Measurements from ENCODE around the gene SPDYA. TPM values are rescaled to one million over a fixed set of nuclear protein-coding genes. Genes with fewer than 3 reads are reported as not detected.
A peak's percentile ranks its signal among the peaks of the same experiment; 100 is the strongest.

The SPDYA gene
- total RNA-seq, 2 experiments from 2014 or later, result 12.7 to 12.8 TPM

GRCh38 chr2:28895189-28895893, 84.7 kb downstream of the SPDYA start:
- H3K4me1 Mint-ChIP-seq (ENCODE audit: low read depth), result peaks cover 53% of the 10 kb centered on the region
- H3K4me3 ChIP-seq (ENCODE audit: low read length), result peak overlapping the region; percentile 89
- no peak for ATAC-seq (ENCODE audit: poor library complexity)

GRCh38 chr2:28896906-28897305, 86.3 kb downstream of the SPDYA start:
- Mint-ChIP-seq H3K4me3 (peak overlapping the region; percentile 96), H3K36me3 (ENCODE audit: low read depth) (peaks cover 17% of the 10 kb centered on the region), H3K9me3 (no peaks in the 10 kb centered on the region), H3K4me1 (ENCODE audit: low read depth) (peaks cover 66% of the 10 kb centered on the region), H3K27ac (peak overlapping the region; percentile 0), H3K27me3 (no peaks in the 10 kb centered on the region)
- TF ChIP-seq, protein P1, sequence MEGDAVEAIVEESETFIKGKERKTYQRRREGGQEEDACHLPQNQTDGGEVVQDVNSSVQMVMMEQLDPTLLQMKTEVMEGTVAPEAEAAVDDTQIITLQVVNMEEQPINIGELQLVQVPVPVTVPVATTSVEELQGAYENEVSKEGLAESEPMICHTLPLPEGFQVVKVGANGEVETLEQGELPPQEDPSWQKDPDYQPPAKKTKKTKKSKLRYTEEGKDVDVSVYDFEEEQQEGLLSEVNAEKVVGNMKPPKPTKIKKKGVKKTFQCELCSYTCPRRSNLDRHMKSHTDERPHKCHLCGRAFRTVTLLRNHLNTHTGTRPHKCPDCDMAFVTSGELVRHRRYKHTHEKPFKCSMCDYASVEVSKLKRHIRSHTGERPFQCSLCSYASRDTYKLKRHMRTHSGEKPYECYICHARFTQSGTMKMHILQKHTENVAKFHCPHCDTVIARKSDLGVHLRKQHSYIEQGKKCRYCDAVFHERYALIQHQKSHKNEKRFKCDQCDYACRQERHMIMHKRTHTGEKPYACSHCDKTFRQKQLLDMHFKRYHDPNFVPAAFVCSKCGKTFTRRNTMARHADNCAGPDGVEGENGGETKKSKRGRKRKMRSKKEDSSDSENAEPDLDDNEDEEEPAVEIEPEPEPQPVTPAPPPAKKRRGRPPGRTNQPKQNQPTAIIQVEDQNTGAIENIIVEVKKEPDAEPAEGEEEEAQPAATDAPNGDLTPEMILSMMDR (IDR thresholded peaks at IDR 0.05), result no peak
- no peak for DNase-seq
- no peak overlapping the region for H3K27ac ChIP-seq (ENCODE audit: low read depth in 1 of 2, low read length in 2 of 2)
- no peaks in the 10 kb centered on the region for H3K27me3 ChIP-seq (ENCODE audit: control insufficient read depth in 1 of 2, insufficient read depth in 2 of 2, low read length in 2 of 2)
- H3K4me1 ChIP-seq (ENCODE audit: insufficient read depth, low read length), result peaks cover 24% of the 10 kb centered on the region
- no peak overlapping the region for H3K4me3 ChIP-seq (ENCODE audit: low read length)
- ChIA-PET POLR2A (interaction anchor here (0.7 to 4.0 kb wide), 4 partner anchors 26 to 1246 kb away, joined by 3 to 128 read pairs (median 13); partner anchors contain the start of gene TRMT61B), CTCF (interaction anchor here (0.6 to 2.4 kb wide), 4 partner anchors 8 to 330 kb away, joined by 3 to 14 read pairs (median 4); no protein-coding TSS in a partner anchor)
- no peaks in the 10 kb centered on the region for H3K9me3 ChIP-seq (ENCODE audit: control insufficient read depth in 1 of 2, insufficient read depth in 1 of 2, low read length in 2 of 2)
- intact Hi-C loops (cut with DNase I, micrococcal nuclease), result loop anchor here (1.0 to 10.0 kb wide), 5 partner anchors 75 to 332 kb away; partner anchors contain the start of gene CLIP4 (in 1 of the 2)
- no peak for ATAC-seq (ENCODE audit: poor library complexity)
- peaks cover 5% of the 10 kb centered on the region for H3K36me3 ChIP-seq (ENCODE audit: insufficient read depth, low read length)

More at GRCh38 chr2:28895189-28895893, 84.7 kb downstream of the SPDYA start:
- TF ChIP-seq, protein P1 (IDR thresholded peaks at IDR 0.05), result no peak
- Histone ChIP-seq H3K27me3 (ENCODE audit: control insufficient read depth in 1 of 2, insufficient read depth in 2 of 2, low read length in 2 of 2) (no peaks in the 10 kb centered on the region), H3K9me3 (ENCODE audit: control insufficient read depth in 1 of 2, insufficient read depth in 1 of 2, low read length in 2 of 2) (no peaks in the 10 kb centered on the region), H3K36me3 (ENCODE audit: insufficient read depth, low read length) (no peaks in the 10 kb centered on the region), H3K4me1 (ENCODE audit: insufficient read depth, low read length) (peaks cover 24% of the 10 kb centered on the region), H3K27ac (ENCODE audit: low read depth in 1 of 2, low read length in 2 of 2) (peak overlapping the region in 1 of 2 donors; percentile 55)
- peak overlapping the region; percentile 96 for H3K4me3 Mint-ChIP-seq
- POLR2A ChIA-PET, result interaction anchor here (0.7 to 4.0 kb wide), 15 partner anchors 15 to 1251 kb away, joined by 3 to 128 read pairs (median 5); partner anchors contain the start of genes PPP1CB, SLC4A1AP, SUPT7L and TRMT61B
- peaks cover 10% of the 10 kb centered on the region for H3K36me3 Mint-ChIP-seq (ENCODE audit: low read depth)
- intact Hi-C loops (cut with DNase I, micrococcal nuclease), result loop anchor here (2.0 to 10.0 kb wide), 5 partner anchors 73 to 331 kb away; partner anchors contain the start of gene CLIP4 (in 1 of the 2)
- H3K27ac Mint-ChIP-seq, result peak overlapping the region; percentile 91
- H3K9me3 Mint-ChIP-seq, result no peaks in the 10 kb centered on the region
- no peaks in the 10 kb centered on the region for H3K27me3 Mint-ChIP-seq
- CTCF ChIA-PET, result interaction anchor here (1.6 to 2.4 kb wide), 2 partner anchors 9 to 329 kb away, joined by 4 to 14 read pairs; no protein-coding TSS in a partner anchor
- DNase-seq, result peak in 12 of 14 experiments; percentile 5 to 45 (median 14)

GRCh38 chr2:28898048-28898447, 87.4 kb downstream of the SPDYA start:
- DNase-seq (no peak), ATAC-seq (ENCODE audit: poor library complexity) (no peak)
- Histone ChIP-seq H3K27me3 (ENCODE audit: control insufficient read depth in 1 of 2, insufficient read depth in 2 of 2, low read length in 2 of 2) (no peaks in the 10 kb centered on the region), H3K4me1 (ENCODE audit: insufficient read depth, low read length) (peaks cover 24% of the 10 kb centered on the region), H3K4me3 (ENCODE audit: low read length) (no peak overlapping the region), H3K27ac (ENCODE audit: low read depth in 1 of 2, low read length in 2 of 2) (no peak overlapping the region), H3K36me3 (ENCODE audit: insufficient read depth, low read length) (peaks cover 13% of the 10 kb centered on the region), H3K9me3 (ENCODE audit: control insufficient read depth in 1 of 2, insufficient read depth in 1 of 2, low read length in 2 of 2) (no peaks in the 10 kb centered on the region)
- CTCF ChIA-PET, result no interaction called here
- intact Hi-C loops (cut with DNase I, micrococcal nuclease), result loop anchor here (5.0 to 10.0 kb wide), 4 partner anchors 76 to 333 kb away; partner anchors contain the start of gene CLIP4 (in 1 of the 2)
- TF ChIP-seq, protein P1 (IDR thresholded peaks at IDR 0.05), result no peak
- Mint-ChIP-seq H3K36me3 (ENCODE audit: low read depth) (peaks cover 28% of the 10 kb centered on the region), H3K4me1 (ENCODE audit: low read depth) (peaks cover 73% of the 10 kb centered on the region), H3K27ac (peak overlapping the region; percentile 0), H3K4me3 (peak overlapping the region; percentile 96), H3K27me3 (no peaks in the 10 kb centered on the region), H3K9me3 (no peaks in the 10 kb centered on the region)
- POLR2A ChIA-PET, result no interaction called here

Other genes with a start within 250 kb of the SPDYA start
- 100 to 1,000 TPM; 290 to 304 TPM for gene PPP1CB, start 59.0 kb upstream of the SPDYA start, total RNA-seq
- 10 to 100 TPM; 18.7 to 20.8 TPM for gene TRMT61B, start 59.5 kb downstream of the SPDYA start, total RNA-seq
- gene WDR43, start 83.8 kb downstream of the SPDYA start, total RNA-seq, result 10 to 100 TPM; 62.4 to 73.2 TPM
- gene TOGARAM2, start 170.5 kb downstream of the SPDYA start, total RNA-seq, result 1 to 10 TPM; 2.0 to 2.3 TPM